GM12872 (cell line): ENCODE results near the gene SERPINA6.

ENCODE experiments used
- CTCF ChIP-seq: IDR thresholded peaks from 3 replicates; pipeline ENCODE4 v1.5.1; 2011; ENCODE audit warnings: low read depth, mild to moderate bottlenecking, low read length, moderate library complexity; ENCODE audit not compliant: insufficient read depth

The SERPINA6 gene

DNA sequence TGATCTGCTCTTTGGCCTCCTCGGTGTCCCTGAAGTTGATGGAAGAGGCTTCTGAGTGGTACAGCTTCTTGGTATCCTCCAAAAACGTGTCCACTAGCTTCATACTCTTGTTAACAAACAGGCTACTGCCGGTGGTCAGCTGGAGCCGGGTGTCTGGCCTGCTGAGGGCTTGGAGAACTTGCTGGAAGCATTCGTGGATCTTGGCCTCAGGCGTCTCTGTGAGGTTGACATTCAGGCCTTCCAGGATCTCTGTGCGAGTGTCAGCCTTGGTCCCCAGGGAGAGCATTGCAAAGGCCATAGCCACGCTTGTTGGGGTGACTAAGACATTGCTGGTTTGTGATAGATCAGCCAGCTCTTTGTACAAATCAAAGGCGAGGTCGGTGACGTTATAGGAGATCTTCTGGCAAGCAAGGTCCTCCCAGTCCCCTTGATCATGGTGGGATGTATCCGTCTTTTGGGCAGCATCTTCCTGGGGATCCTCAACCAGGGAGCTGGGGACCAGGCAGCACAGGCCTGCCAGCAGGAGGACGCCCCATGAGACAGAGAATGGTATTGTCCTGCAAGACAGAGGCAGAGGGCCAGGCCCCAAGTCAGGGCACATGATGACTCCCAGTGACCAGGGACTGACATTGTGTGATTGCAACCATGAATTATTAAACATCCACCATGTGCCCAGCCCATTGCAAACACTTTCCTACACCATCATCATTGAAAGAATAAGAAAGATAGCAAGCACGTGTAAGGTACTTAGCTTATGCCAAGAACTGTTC is 43.2 kb upstream of the SERPINA6 start, which contains the start of gene SERPINA2:
SERPINA2 (minus strand) TSS at position 553 of the 770 bp plus-strand sequence.
- TF ChIP-seq CTCF: no peak

DNA sequence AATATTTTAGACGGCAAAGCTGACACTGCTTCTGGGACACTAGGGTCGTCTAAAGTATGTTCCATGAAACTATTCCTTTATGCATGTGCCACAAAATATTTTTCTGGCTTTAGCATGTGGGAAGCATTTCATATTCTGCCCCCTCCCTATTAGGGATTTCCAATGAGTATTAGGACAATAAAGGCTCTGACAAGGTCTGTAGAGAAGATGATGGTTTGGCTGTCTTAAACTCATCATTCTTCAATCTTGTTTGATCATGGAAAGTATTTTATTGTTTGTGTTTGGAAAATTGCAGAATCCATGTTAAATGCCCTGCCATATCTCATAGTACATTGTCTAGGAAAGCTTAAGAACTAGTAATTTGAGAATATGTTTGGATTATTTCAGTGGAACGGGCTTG is 42.5 kb upstream of the SERPINA6 start:
- TF ChIP-seq CTCF: no peak

GRCh38 chr14:94364964-94365363 is 41.8 kb upstream of the SERPINA6 start:
- no peak for TF ChIP-seq CTCF

DNA sequence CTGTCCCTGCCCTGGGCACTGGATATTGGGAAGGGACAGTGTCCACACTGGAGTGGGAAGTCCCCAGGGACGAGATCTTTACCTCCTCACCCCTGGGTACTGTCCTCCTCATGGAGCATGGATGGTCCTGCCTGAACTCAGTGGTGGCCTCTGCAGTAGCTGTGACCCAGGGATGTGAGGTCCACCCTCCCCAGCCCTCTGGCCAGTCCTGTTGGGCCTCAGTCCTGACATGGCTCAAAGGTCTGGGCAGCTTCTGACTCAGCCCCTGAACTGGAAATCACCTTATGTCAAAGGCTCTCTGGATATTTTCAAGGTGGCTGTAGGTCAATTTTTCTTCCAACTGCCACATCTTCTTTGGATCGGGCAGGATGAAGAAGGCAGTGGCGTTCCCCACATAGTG is 40.9 kb upstream of the SERPINA6 start:
- TF ChIP-seq CTCF: no peak

- TF ChIP-seq CTCF: no peak
Observed at GRCh38 chr14:94363151-94363624, 40.1 kb upstream of the SERPINA6 start.

GRCh38 chr14:94362614-94363133 is 39.5 kb upstream of the SERPINA6 start:
- TF ChIP-seq CTCF: no peak

GRCh38 chr14:94361682-94362081 is 38.5 kb upstream of the SERPINA6 start:
- TF ChIP-seq CTCF: no peak
